ENCODE data around the gene PTPRK.

Gene PTPRK

GRCh38 chr6:128204616-128205015 lies 315.8 kb downstream of the PTPRK start:
- no peak for DNase-seq (ENCODE audit: low read depth in 4 of 4, low spot score in 1 of 4)

GRCh38 chr6:128202169-128202765 lies 318.1 kb downstream of the PTPRK start:
- no peak for DNase-seq (ENCODE audit: low read depth in 4 of 4, low spot score in 1 of 4)

GRCh38 chr6:128200789-128201188 lies 319.6 kb downstream of the PTPRK start:
- no peak for DNase-seq (ENCODE audit: low read depth in 4 of 4, low spot score in 1 of 4)

GRCh38 chr6:128199461-128199860 lies 320.9 kb downstream of the PTPRK start:
- DNase-seq (ENCODE audit: low read depth in 4 of 4, low spot score in 1 of 4), result no peak

GRCh38 chr6:128192972-128193371 lies 327.4 kb downstream of the PTPRK start:
- DNase-seq (ENCODE audit: low read depth in 4 of 4, low spot score in 1 of 4), result no peak

- DNase-seq (ENCODE audit: low read depth in 4 of 4, low spot score in 1 of 4), result no peak
These were observed 331.7 kb downstream of the PTPRK start for GRCh38 chr6:128188678-128189077.

- no peak for DNase-seq (ENCODE audit: low read depth in 4 of 4, low spot score in 1 of 4)
These were observed 333.7 kb downstream of the PTPRK start for GRCh38 chr6:128186729-128187128.

- DNase-seq (ENCODE audit: low read depth in 4 of 4, low spot score in 1 of 4), result no peak
These were observed 340.4 kb downstream of the PTPRK start for GRCh38 chr6:128179876-128180438.

GRCh38 chr6:128174724-128175123 lies 345.7 kb downstream of the PTPRK start:
- DNase-seq (ENCODE audit: low read depth in 4 of 4, low spot score in 1 of 4), result no peak

- DNase-seq (ENCODE audit: low read depth in 4 of 4, low spot score in 1 of 4), result no peak
These were observed 347.4 kb downstream of the PTPRK start for GRCh38 chr6:128172752-128173682.

- no peak for DNase-seq (ENCODE audit: low read depth in 4 of 4, low spot score in 1 of 4)
These were observed 348.3 kb downstream of the PTPRK start for GRCh38 chr6:128172081-128172480.

GRCh38 chr6:128171182-128171581 lies 349.2 kb downstream of the PTPRK start:
- DNase-seq (ENCODE audit: low read depth in 4 of 4, low spot score in 1 of 4), result no peak

GRCh38 chr6:128168244-128168643 lies 352.2 kb downstream of the PTPRK start:
- DNase-seq (ENCODE audit: low read depth in 4 of 4, low spot score in 1 of 4), result no peak

- DNase-seq (ENCODE audit: low read depth in 4 of 4, low spot score in 1 of 4), result no peak
These were observed 352.8 kb downstream of the PTPRK start for GRCh38 chr6:128167552-128167951.

- DNase-seq (ENCODE audit: low read depth in 4 of 4, low spot score in 1 of 4), result no peak
These were observed 356.1 kb downstream of the PTPRK start for GRCh38 chr6:128164254-128164653.

- DNase-seq (ENCODE audit: low read depth in 4 of 4, low spot score in 1 of 4), result no peak
These were observed 358.0 kb downstream of the PTPRK start for GRCh38 chr6:128162423-128162822.

GRCh38 chr6:128161839-128162238 lies 358.6 kb downstream of the PTPRK start:
- DNase-seq (ENCODE audit: low read depth in 4 of 4, low spot score in 1 of 4), result no peak

GRCh38 chr6:128161263-128161662 lies 359.1 kb downstream of the PTPRK start:
- no peak for DNase-seq (ENCODE audit: low read depth in 4 of 4, low spot score in 1 of 4)

- DNase-seq (ENCODE audit: low read depth in 4 of 4, low spot score in 1 of 4), result no peak
These were observed 361.9 kb downstream of the PTPRK start for GRCh38 chr6:128158496-128158895.

- DNase-seq (ENCODE audit: low read depth in 4 of 4, low spot score in 1 of 4), result no peak
These were observed 363.9 kb downstream of the PTPRK start for GRCh38 chr6:128156321-128157111.

- DNase-seq (ENCODE audit: low read depth in 4 of 4, low spot score in 1 of 4), result no peak
These were observed 364.6 kb downstream of the PTPRK start for GRCh38 chr6:128155826-128156225.
